Measurements from ENCODE around the gene NOTO.
A peak's percentile ranks its signal among the peaks of the same experiment; 100 is the strongest.

NOTO gene

GRCh38 chr2:73172963-73173362, 29.4 kb upstream of the NOTO start:
- no peak overlapping the region for H3K4me3 ChIP-seq (ENCODE audit: low read depth, low read length)
- DNase-seq (ENCODE audit: low read depth), result peak; percentile 47
- TF ChIP-seq CTCF (IDR thresholded peaks at IDR 0.05; ENCODE audit: low read depth, low read length, missing control alignments), result no peak

GRCh38 chr2:73173781-73174180, 28.6 kb upstream of the NOTO start:
- H3K4me3 ChIP-seq (ENCODE audit: low read depth, low read length), result no peak overlapping the region
- no peak for DNase-seq (ENCODE audit: low read depth)
- no peak for TF ChIP-seq CTCF (IDR thresholded peaks at IDR 0.05; ENCODE audit: low read depth, low read length, missing control alignments)

GRCh38 chr2:73174244-73174643, 28.1 kb upstream of the NOTO start:
- DNase-seq (ENCODE audit: low read depth), result no peak
- TF ChIP-seq CTCF (IDR thresholded peaks at IDR 0.05; ENCODE audit: low read depth, low read length, missing control alignments), result no peak
- no peak overlapping the region for H3K4me3 ChIP-seq (ENCODE audit: low read depth, low read length)

GRCh38 chr2:73174941-73175662, 27.3 kb upstream of the NOTO start:
- no peak for DNase-seq (ENCODE audit: low read depth)
- H3K4me3 ChIP-seq (ENCODE audit: low read depth, low read length), result no peak overlapping the region
- no peak for TF ChIP-seq CTCF (IDR thresholded peaks at IDR 0.05; ENCODE audit: low read depth, low read length, missing control alignments)

GRCh38 chr2:73175663-73176204, 26.6 kb upstream of the NOTO start:
- no peak overlapping the region for H3K4me3 ChIP-seq (ENCODE audit: low read depth, low read length)
- DNase-seq (ENCODE audit: low read depth), result no peak
- TF ChIP-seq CTCF (IDR thresholded peaks at IDR 0.05; ENCODE audit: low read depth, low read length, missing control alignments), result no peak

GRCh38 chr2:73176205-73176880, 26.0 kb upstream of the NOTO start:
- no peak for DNase-seq (ENCODE audit: low read depth)
- no peak for TF ChIP-seq CTCF (IDR thresholded peaks at IDR 0.05; ENCODE audit: low read depth, low read length, missing control alignments)
- H3K4me3 ChIP-seq (ENCODE audit: low read depth, low read length), result no peak overlapping the region

Measured in GM12864 (cell line).